ENCODE data around the gene FSTL3.

The FSTL3 gene

GRCh38 chr19:645912-646778 lies 30.0 kb upstream of the FSTL3 start:
- peaks cover 56% of the 10 kb centered on the region for H3K36me3 ChIP-seq (ENCODE audit: control insufficient read depth, insufficient read depth, low read length)
- no peaks in the 10 kb centered on the region for H3K27me3 ChIP-seq (ENCODE audit: control insufficient read depth, insufficient read depth, low read length)
- no peaks in the 10 kb centered on the region for H3K4me1 ChIP-seq (ENCODE audit: control insufficient read depth, insufficient read depth, low read length)
- no peak overlapping the region for H3K27ac ChIP-seq (ENCODE audit: low read depth, low read length)
- H3K9ac ChIP-seq (ENCODE audit: low read length) = no peak overlapping the region
- no peak overlapping the region for H3K4me3 ChIP-seq (ENCODE audit: low read depth, low read length)
- no peaks in the 10 kb centered on the region for H3K9me3 ChIP-seq (ENCODE audit: control insufficient read depth, insufficient read depth, low read depth, low read length)

GRCh38 chr19:646779-647565 lies 29.2 kb upstream of the FSTL3 start:
- H3K4me3 ChIP-seq (ENCODE audit: low read depth, low read length) = no peak overlapping the region
- H3K4me1 ChIP-seq (ENCODE audit: control insufficient read depth, insufficient read depth, low read length) = no peaks in the 10 kb centered on the region
- no peak overlapping the region for H3K27ac ChIP-seq (ENCODE audit: low read depth, low read length)
- no peaks in the 10 kb centered on the region for H3K9me3 ChIP-seq (ENCODE audit: control insufficient read depth, insufficient read depth, low read depth, low read length)
- H3K36me3 ChIP-seq (ENCODE audit: control insufficient read depth, insufficient read depth, low read length) = peaks cover 64% of the 10 kb centered on the region
- no peak overlapping the region for H3K9ac ChIP-seq (ENCODE audit: low read length)
- H3K27me3 ChIP-seq (ENCODE audit: control insufficient read depth, insufficient read depth, low read length) = no peaks in the 10 kb centered on the region

GRCh38 chr19:647566-648284 lies 28.5 kb upstream of the FSTL3 start:
- H3K9ac ChIP-seq (ENCODE audit: low read length) = no peak overlapping the region
- H3K27me3 ChIP-seq (ENCODE audit: control insufficient read depth, insufficient read depth, low read length) = no peaks in the 10 kb centered on the region
- peaks cover 71% of the 10 kb centered on the region for H3K36me3 ChIP-seq (ENCODE audit: control insufficient read depth, insufficient read depth, low read length)
- H3K9me3 ChIP-seq (ENCODE audit: control insufficient read depth, insufficient read depth, low read depth, low read length) = no peaks in the 10 kb centered on the region
- H3K4me1 ChIP-seq (ENCODE audit: control insufficient read depth, insufficient read depth, low read length) = no peaks in the 10 kb centered on the region
- H3K4me3 ChIP-seq (ENCODE audit: low read depth, low read length) = no peak overlapping the region
- no peak overlapping the region for H3K27ac ChIP-seq (ENCODE audit: low read depth, low read length)

GRCh38 chr19:648305-648704 lies 27.9 kb upstream of the FSTL3 start:
- H3K27me3 ChIP-seq (ENCODE audit: control insufficient read depth, insufficient read depth, low read length) = no peaks in the 10 kb centered on the region
- H3K4me3 ChIP-seq (ENCODE audit: low read depth, low read length) = no peak overlapping the region
- no peak overlapping the region for H3K9ac ChIP-seq (ENCODE audit: low read length)
- H3K36me3 ChIP-seq (ENCODE audit: control insufficient read depth, insufficient read depth, low read length) = peaks cover 77% of the 10 kb centered on the region
- no peaks in the 10 kb centered on the region for H3K4me1 ChIP-seq (ENCODE audit: control insufficient read depth, insufficient read depth, low read length)
- H3K27ac ChIP-seq (ENCODE audit: low read depth, low read length) = no peak overlapping the region
- H3K9me3 ChIP-seq (ENCODE audit: control insufficient read depth, insufficient read depth, low read depth, low read length) = no peaks in the 10 kb centered on the region

- Histone ChIP-seq H3K27ac (ENCODE audit: low read depth, low read length) (no peak overlapping the region), H3K9me3 (ENCODE audit: control insufficient read depth, insufficient read depth, low read depth, low read length) (no peaks in the 10 kb centered on the region), H3K36me3 (ENCODE audit: control insufficient read depth, insufficient read depth, low read length) (peaks cover 82% of the 10 kb centered on the region), H3K4me3 (ENCODE audit: low read depth, low read length) (no peak overlapping the region), H3K27me3 (ENCODE audit: control insufficient read depth, insufficient read depth, low read length) (no peaks in the 10 kb centered on the region), H3K9ac (ENCODE audit: low read length) (no peak overlapping the region), H3K4me1 (ENCODE audit: control insufficient read depth, insufficient read depth, low read length) (no peaks in the 10 kb centered on the region)
These were observed 27.0 kb upstream of the FSTL3 start for GRCh38 chr19:648904-649801.

GRCh38 chr19:650121-650520 lies 26.1 kb upstream of the FSTL3 start:
- H3K4me3 ChIP-seq (ENCODE audit: low read depth, low read length) = no peak overlapping the region
- no peaks in the 10 kb centered on the region for H3K9me3 ChIP-seq (ENCODE audit: control insufficient read depth, insufficient read depth, low read depth, low read length)
- H3K36me3 ChIP-seq (ENCODE audit: control insufficient read depth, insufficient read depth, low read length) = peaks cover 81% of the 10 kb centered on the region
- no peak overlapping the region for H3K9ac ChIP-seq (ENCODE audit: low read length)
- H3K4me1 ChIP-seq (ENCODE audit: control insufficient read depth, insufficient read depth, low read length) = no peaks in the 10 kb centered on the region
- no peaks in the 10 kb centered on the region for H3K27me3 ChIP-seq (ENCODE audit: control insufficient read depth, insufficient read depth, low read length)
- no peak overlapping the region for H3K27ac ChIP-seq (ENCODE audit: low read depth, low read length)

- no peaks in the 10 kb centered on the region for H3K9me3 ChIP-seq (ENCODE audit: control insufficient read depth, insufficient read depth, low read depth, low read length)
- no peaks in the 10 kb centered on the region for H3K4me1 ChIP-seq (ENCODE audit: control insufficient read depth, insufficient read depth, low read length)
- H3K27ac ChIP-seq (ENCODE audit: low read depth, low read length) = no peak overlapping the region
- H3K36me3 ChIP-seq (ENCODE audit: control insufficient read depth, insufficient read depth, low read length) = peaks cover 78% of the 10 kb centered on the region
- H3K4me3 ChIP-seq (ENCODE audit: low read depth, low read length) = no peak overlapping the region
- H3K9ac ChIP-seq (ENCODE audit: low read length) = no peak overlapping the region
- H3K27me3 ChIP-seq (ENCODE audit: control insufficient read depth, insufficient read depth, low read length) = no peaks in the 10 kb centered on the region
These were observed 24.9 kb upstream of the FSTL3 start for GRCh38 chr19:651114-651818.

- Histone ChIP-seq H3K9ac (ENCODE audit: low read length) (no peak overlapping the region), H3K36me3 (ENCODE audit: control insufficient read depth, insufficient read depth, low read length) (peaks cover 73% of the 10 kb centered on the region), H3K4me1 (ENCODE audit: control insufficient read depth, insufficient read depth, low read length) (no peaks in the 10 kb centered on the region), H3K27ac (ENCODE audit: low read depth, low read length) (no peak overlapping the region), H3K4me3 (ENCODE audit: low read depth, low read length) (no peak overlapping the region), H3K27me3 (ENCODE audit: control insufficient read depth, insufficient read depth, low read length) (no peaks in the 10 kb centered on the region), H3K9me3 (ENCODE audit: control insufficient read depth, insufficient read depth, low read depth, low read length) (no peaks in the 10 kb centered on the region)
These were observed 24.2 kb upstream of the FSTL3 start for GRCh38 chr19:651991-652390.

GRCh38 chr19:652467-653389 lies 23.5 kb upstream of the FSTL3 start:
- no peaks in the 10 kb centered on the region for H3K9me3 ChIP-seq (ENCODE audit: control insufficient read depth, insufficient read depth, low read depth, low read length)
- no peak overlapping the region for H3K4me3 ChIP-seq (ENCODE audit: low read depth, low read length)
- H3K9ac ChIP-seq (ENCODE audit: low read length) = no peak overlapping the region
- peaks cover 73% of the 10 kb centered on the region for H3K36me3 ChIP-seq (ENCODE audit: control insufficient read depth, insufficient read depth, low read length)
- H3K4me1 ChIP-seq (ENCODE audit: control insufficient read depth, insufficient read depth, low read length) = no peaks in the 10 kb centered on the region
- H3K27me3 ChIP-seq (ENCODE audit: control insufficient read depth, insufficient read depth, low read length) = no peaks in the 10 kb centered on the region
- peak overlapping the region; percentile 26; the same call in 1 of the 2 replicates for H3K27ac ChIP-seq (ENCODE audit: low read depth, low read length)

All from HUES6 (cell line).